SK-N-SH (cell line): ENCODE results near the gene MYO1E. TPM values are rescaled to one million over a fixed set of nuclear protein-coding genes. Genes with fewer than 3 reads are reported as not detected.

Experiments
- CTCF ChIA-PET: fragments of 300-600, 350-600 bp; formaldehyde crosslinking; extraction: SDS; loops from one replicate; lab custom pipeline; 2021; lab: Yijun Ruan, JAX
- POLR2A ChIA-PET: fragments of 350-600 bp; sonication (Branson Sonifier 250); formaldehyde crosslinking; extraction: SDS; loops from one replicate; lab custom pipeline; 2020; ENCODE audit warnings: antibody characterized with exemption, inconsistent platforms; lab: Yijun Ruan, JAX
- DNase-seq: peaks from one replicate; pipeline ENCODE4 v3.0.0; 2012
- H2AFZ ChIP-seq: fragments of 200-600 bp; sonication (generic); 2 replicates; pipeline ENCODE4 v1.8.1; 2016; ENCODE audit warnings: antibody characterized with exemption, mild to moderate bottlenecking, low read depth
- H3F3A ChIP-seq: fragments of 200-600 bp; sonication (generic); replicated peaks from 2 replicates; pipeline ENCODE3; 2016; ENCODE audit warnings: antibody characterized with exemption, mild to moderate bottlenecking; ENCODE audit not compliant: insufficient read depth
- H3K27ac ChIP-seq, 2 experiments: fragments of 200-500 bp in 1 of 2; fragments of 200-600 bp in 1 of 2; sonication (Bioruptor generic) in 1 of 2; sonication (generic), shearing (Covaris generic) in 1 of 2; 2 replicates each; pipeline versions ENCODE4 v1.5.1 to v1.6.1; 2014 to 2016; ENCODE audit warnings: low read depth in 2 of 2, inconsistent platforms in 1 of 2, low read length in 1 of 2, mild to moderate bottlenecking in 1 of 2, mixed read lengths in 1 of 2
- H3K27me3 ChIP-seq: fragments of 200-600 bp; sonication (generic), shearing (Covaris generic); 2 replicates; pipeline ENCODE4 v1.6.1; 2016; ENCODE audit warnings: mixed run types; ENCODE audit not compliant: insufficient read depth
- H3K36me3 ChIP-seq, 2 experiments: fragments of 200-500 bp in 1 of 2; fragments of 200-600 bp in 1 of 2; sonication (Bioruptor generic) in 1 of 2; sonication (generic) in 1 of 2; replicated peaks in 1 of 2; 2 replicates each; pipeline versions ENCODE3 to v1.5.1; 2014 to 2016; ENCODE audit warnings: low read length in 1 of 2, mild to moderate bottlenecking in 1 of 2; ENCODE audit not compliant: insufficient read depth in 2 of 2, control insufficient read depth in 1 of 2
- H3K4me1 ChIP-seq, 2 experiments: fragments of 200-500 bp in 1 of 2; fragments of 200-600 bp in 1 of 2; sonication (Bioruptor generic) in 1 of 2; sonication (generic), shearing (Covaris generic) in 1 of 2; 2 replicates each; pipeline versions ENCODE4 v1.5.1 to v1.6.1; 2014 to 2016; ENCODE audit warnings: low read depth in 1 of 2, low read length in 1 of 2, mixed run types in 1 of 2; ENCODE audit not compliant: insufficient read depth in 2 of 2, control insufficient read depth in 1 of 2
- H3K4me2 ChIP-seq: fragments of 200-600 bp; sonication (generic), shearing (Covaris generic); 2 replicates; pipeline ENCODE4 v1.6.1; 2017; ENCODE audit warnings: mixed run types
- H3K4me3 ChIP-seq, 2 experiments: fragments of 200-500 bp in 1 of 2; fragments of 200-600 bp in 1 of 2; sonication (Bioruptor generic) in 1 of 2; sonication (generic), shearing (Covaris generic) in 1 of 2; 2 replicates each; pipeline versions ENCODE4 v1.5.1 to v1.8.1; 2014 to 2016; ENCODE audit warnings: low read depth in 2 of 2, inconsistent platforms in 1 of 2, low read length in 1 of 2, mild to moderate bottlenecking in 1 of 2, mixed read lengths in 1 of 2, moderate library complexity in 1 of 2
- H3K79me2 ChIP-seq: fragments of 200-600 bp; sonication (generic); 2 replicates; pipeline ENCODE4 v1.8.1; 2017; ENCODE audit warnings: mild to moderate bottlenecking; ENCODE audit not compliant: insufficient read depth
- H3K9ac ChIP-seq: fragments of 200-600 bp; sonication (generic); 2 replicates; pipeline ENCODE4 v1.6.1; 2017; ENCODE audit warnings: mixed run types
- H3K9me2 ChIP-seq: fragments of 200-600 bp; sonication (generic); 2 replicates; pipeline ENCODE4 v1.6.1; 2017; ENCODE audit warnings: mixed run types
- H3K9me3 ChIP-seq: fragments of 200-600 bp; sonication (generic); 2 replicates; pipeline ENCODE4 v1.6.1; 2017; ENCODE audit warnings: mixed run types, mild to moderate bottlenecking, moderate library complexity
- H4K20me1 ChIP-seq: fragments of 200-600 bp; sonication (generic); 2 replicates; pipeline ENCODE4 v1.6.1; 2017; ENCODE audit warnings: mild to moderate bottlenecking, mixed run types; ENCODE audit not compliant: insufficient read depth
- CHD2 ChIP-seq: fragments of 150-350 bp; IDR thresholded peaks from 2 replicates; pipeline ENCODE4 v1.6.1; 2018; ENCODE audit warnings: low read length; ENCODE audit not compliant: partially characterized antibody
- CTCF ChIP-seq: fragments of 200-600 bp; sonication (generic); IDR thresholded peaks from 2 replicates; pipeline ENCODE4 v1.6.1; 2017; ENCODE audit warnings: antibody characterized with exemption, mild to moderate bottlenecking, moderate library complexity
- ELF1 ChIP-seq: IDR thresholded peaks from 2 replicates; pipeline ENCODE4 v1.4.0; 2012
- EZH2phosphoT487 ChIP-seq: fragments of 200-600 bp; sonication (generic); IDR thresholded peaks from 2 replicates; pipeline ENCODE4 v1.6.1; 2017; ENCODE audit warnings: low read depth, mixed run types, mild to moderate bottlenecking, antibody characterized with exemption, moderate library complexity, borderline replicate concordance
- FOSL2 ChIP-seq: IDR thresholded peaks from 2 replicates; pipeline ENCODE4 v1.4.0; 2012; ENCODE audit warnings: low read depth, mild to moderate bottlenecking, moderate library complexity, borderline replicate concordance
- FOXM1 ChIP-seq: IDR thresholded peaks from 2 replicates; pipeline ENCODE4 v1.4.0; 2012; ENCODE audit warnings: low read depth, mild to moderate bottlenecking
- JUND ChIP-seq: IDR thresholded peaks from 2 replicates; pipeline ENCODE4 v1.4.0; 2012
- MAX ChIP-seq: IDR thresholded peaks from 2 replicates; pipeline ENCODE4 v1.4.0; 2012; ENCODE audit warnings: low read depth
- MEF2A ChIP-seq: IDR thresholded peaks from 2 replicates; pipeline ENCODE4 v1.4.0; 2012; ENCODE audit warnings: low read depth, borderline replicate concordance
- MXI1 ChIP-seq: IDR thresholded peaks from 2 replicates; pipeline ENCODE4 v1.6.1; 2012; ENCODE audit warnings: mild to moderate bottlenecking, low read depth, low read length, improper control_type of control experiment
- NFIC ChIP-seq: IDR thresholded peaks from 2 replicates; pipeline ENCODE4 v1.4.0; 2012; ENCODE audit warnings: borderline replicate concordance
- NRF1 ChIP-seq: IDR thresholded peaks from 2 replicates; pipeline ENCODE4 v1.6.1; 2012; ENCODE audit warnings: low read depth, mild to moderate bottlenecking, low read length
- POLR2AphosphoS5 ChIP-seq: IDR thresholded peaks from 2 replicates; pipeline ENCODE4 v1.6.1; 2012; ENCODE audit warnings: low read depth, low read length
- RCOR1 ChIP-seq: fragments of 150-350 bp; IDR thresholded peaks from 2 replicates; pipeline ENCODE4 v1.6.1; 2017; ENCODE audit warnings: antibody characterized with exemption, low read length
- REST ChIP-seq: IDR thresholded peaks from 2 replicates; pipeline ENCODE4 v1.6.1; 2012; ENCODE audit warnings: mild to moderate bottlenecking, low read depth, low read length, moderate library complexity
- RFX5 ChIP-seq: IDR thresholded peaks from 2 replicates; pipeline ENCODE4 v1.6.1; 2012; ENCODE audit warnings: mild to moderate bottlenecking, improper control_type of control experiment, low read length
- RXRA ChIP-seq: IDR thresholded peaks from 2 replicates; pipeline ENCODE4 v1.4.0; 2012; ENCODE audit warnings: low read depth, mild to moderate bottlenecking, borderline replicate concordance
- SIN3A ChIP-seq: IDR thresholded peaks from 2 replicates; pipeline ENCODE4 v1.6.1; 2012; ENCODE audit warnings: low read depth, mild to moderate bottlenecking, low read length, moderate library complexity, borderline replicate concordance
- TAF1 ChIP-seq: IDR thresholded peaks from 2 replicates; pipeline ENCODE4 v1.6.1; 2012; ENCODE audit warnings: low read depth, mild to moderate bottlenecking, low read length, moderate library complexity, borderline replicate concordance
- TEAD4 ChIP-seq: IDR thresholded peaks from 2 replicates; pipeline ENCODE4 v1.4.0; 2012; ENCODE audit warnings: mild to moderate bottlenecking, borderline replicate concordance; ENCODE audit not compliant: insufficient read depth
- YY1 ChIP-seq: IDR thresholded peaks from 2 replicates; pipeline ENCODE4 v1.4.0; 2012; ENCODE audit warnings: low read depth, mild to moderate bottlenecking
- WGBS: methylation state at CpG from one replicate; pipeline ENCODE4 v1.1.6; 2017; ENCODE audit warnings: low lambda C conversion rate; 5-methylcytosine and 5-hydroxymethylcytosine counted together
- polyA plus RNA-seq, 3 experiments: library from polyadenylated mRNA; depleted of rRNA; stranded (reverse); fragments of >200 nt; gene quantifications; 2 replicates each; pipeline ENCODE4 v1.2.3, GENCODE V29; 2012
- TF ChIP-seq, protein P1 (sequence below): IDR thresholded peaks from 2 replicates; pipeline ENCODE4; 2012
- TF ChIP-seq, protein P2 (sequence below): IDR thresholded peaks from 2 replicates; pipeline ENCODE4 v1.4.0; 2012; ENCODE audit warnings: low read depth, borderline replicate concordance
- TF ChIP-seq, protein P3 (sequence below): fragments of 150-350 bp; IDR thresholded peaks from 2 replicates; pipeline ENCODE4 v1.6.1; 2017; ENCODE audit warnings: antibody characterized with exemption, low read length, low read depth, borderline replicate concordance
- TF ChIP-seq, protein P4 (sequence below): fragments of 150-350 bp; IDR thresholded peaks from 2 replicates; pipeline ENCODE4 v1.6.1; 2016; ENCODE audit warnings: mild to moderate bottlenecking, low read depth, low read length

The MYO1E gene
- polyA plus RNA-seq, 1 of the 3 experiments (the other 2 are of a cell fraction): 9.7 TPM

GRCh38 chr15:59191855-59192237, 180.8 kb downstream of the MYO1E start:
- peak overlapping the region in 1 of 2 experiments; percentile 38; a peak in 1 of 4 replicates for H3K4me3 ChIP-seq
- TF ChIP-seq POLR2AphosphoS5 (no peak), CHD2 (no peak), RXRA (peak; percentile 64; the same call in 1 of the 2 replicates), SIN3A (no peak), JUND (peak; percentile 54; the same call in 1 of the 2 replicates), REST (no peak), TEAD4 (no peak), MEF2A (no peak), FOXM1 (no peak), EZH2phosphoT487 (no peak), MXI1 (no peak), TAF1 (no peak), RFX5 (no peak), FOSL2 (peak; percentile 65; the same call in 1 of the 2 replicates), MAX (no peak; the same call in 1 of the 2 replicates), RCOR1 (no peak), NFIC (no peak), YY1 (no peak), ELF1 (no peak), CTCF (no peak), NRF1 (no peak)
- TF ChIP-seq, protein P1, sequence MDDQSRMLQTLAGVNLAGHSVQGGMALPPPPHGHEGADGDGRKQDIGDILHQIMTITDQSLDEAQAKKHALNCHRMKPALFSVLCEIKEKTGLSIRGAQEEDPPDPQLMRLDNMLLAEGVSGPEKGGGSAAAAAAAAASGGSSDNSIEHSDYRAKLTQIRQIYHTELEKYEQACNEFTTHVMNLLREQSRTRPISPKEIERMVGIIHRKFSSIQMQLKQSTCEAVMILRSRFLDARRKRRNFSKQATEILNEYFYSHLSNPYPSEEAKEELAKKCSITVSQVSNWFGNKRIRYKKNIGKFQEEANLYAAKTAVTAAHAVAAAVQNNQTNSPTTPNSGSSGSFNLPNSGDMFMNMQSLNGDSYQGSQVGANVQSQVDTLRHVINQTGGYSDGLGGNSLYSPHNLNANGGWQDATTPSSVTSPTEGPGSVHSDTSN: peak; percentile 45
- TF ChIP-seq, protein P2, sequence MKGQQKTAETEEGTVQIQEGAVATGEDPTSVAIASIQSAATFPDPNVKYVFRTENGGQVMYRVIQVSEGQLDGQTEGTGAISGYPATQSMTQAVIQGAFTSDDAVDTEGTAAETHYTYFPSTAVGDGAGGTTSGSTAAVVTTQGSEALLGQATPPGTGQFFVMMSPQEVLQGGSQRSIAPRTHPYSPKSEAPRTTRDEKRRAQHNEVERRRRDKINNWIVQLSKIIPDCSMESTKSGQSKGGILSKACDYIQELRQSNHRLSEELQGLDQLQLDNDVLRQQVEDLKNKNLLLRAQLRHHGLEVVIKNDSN: no peak
- TF ChIP-seq, protein P3, sequence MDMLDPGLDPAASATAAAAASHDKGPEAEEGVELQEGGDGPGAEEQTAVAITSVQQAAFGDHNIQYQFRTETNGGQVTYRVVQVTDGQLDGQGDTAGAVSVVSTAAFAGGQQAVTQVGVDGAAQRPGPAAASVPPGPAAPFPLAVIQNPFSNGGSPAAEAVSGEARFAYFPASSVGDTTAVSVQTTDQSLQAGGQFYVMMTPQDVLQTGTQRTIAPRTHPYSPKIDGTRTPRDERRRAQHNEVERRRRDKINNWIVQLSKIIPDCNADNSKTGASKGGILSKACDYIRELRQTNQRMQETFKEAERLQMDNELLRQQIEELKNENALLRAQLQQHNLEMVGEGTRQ: no peak
- TF ChIP-seq, protein P4, sequence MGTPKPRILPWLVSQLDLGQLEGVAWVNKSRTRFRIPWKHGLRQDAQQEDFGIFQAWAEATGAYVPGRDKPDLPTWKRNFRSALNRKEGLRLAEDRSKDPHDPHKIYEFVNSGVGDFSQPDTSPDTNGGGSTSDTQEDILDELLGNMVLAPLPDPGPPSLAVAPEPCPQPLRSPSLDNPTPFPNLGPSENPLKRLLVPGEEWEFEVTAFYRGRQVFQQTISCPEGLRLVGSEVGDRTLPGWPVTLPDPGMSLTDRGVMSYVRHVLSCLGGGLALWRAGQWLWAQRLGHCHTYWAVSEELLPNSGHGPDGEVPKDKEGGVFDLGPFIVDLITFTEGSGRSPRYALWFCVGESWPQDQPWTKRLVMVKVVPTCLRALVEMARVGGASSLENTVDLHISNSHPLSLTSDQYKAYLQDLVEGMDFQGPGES: no peak

More at GRCh38 chr15:59191855-59192237, 180.8 kb downstream of the MYO1E start:
- H3K4me2 ChIP-seq: peak overlapping the region; percentile 74
- H2AFZ ChIP-seq: 0 out of 2 replicates have a peak overlapping the region, but pooled peaks have one; percentile 33
- H3K9me2 ChIP-seq: no peaks in the 10 kb centered on the region
- peak overlapping the region; percentile 61 to 91; a peak in 3 of 4 replicates for H3K27ac ChIP-seq
- no peaks in the 10 kb centered on the region for H3K27me3 ChIP-seq
- WGBS: 28% methylated on average over 6 of the region's 6 CpGs
- peaks cover 11 to 48% of the 10 kb centered on the region in 2 experiments for H3K36me3 ChIP-seq
- H3K9ac ChIP-seq: peak overlapping the region; percentile 63; the same call in 1 of the 2 replicates
- no peaks in the 10 kb centered on the region for H3K79me2 ChIP-seq
- peaks cover 3 to 9% of the 10 kb centered on the region in 2 experiments; a peak in 3 of 4 replicates for H3K4me1 ChIP-seq
- peaks cover 27% of the 10 kb centered on the region for H3F3A ChIP-seq
- no peaks in the 10 kb centered on the region for H3K9me3 ChIP-seq
- ChIA-PET POLR2A (no interaction called here), CTCF (no interaction called here)
- DNase-seq: no peak
- peaks cover 3% of the 10 kb centered on the region; the same call in 1 of the 2 replicates for H4K20me1 ChIP-seq
